ENCODE measurements around the gene CPVL.

The CPVL gene

DNA sequence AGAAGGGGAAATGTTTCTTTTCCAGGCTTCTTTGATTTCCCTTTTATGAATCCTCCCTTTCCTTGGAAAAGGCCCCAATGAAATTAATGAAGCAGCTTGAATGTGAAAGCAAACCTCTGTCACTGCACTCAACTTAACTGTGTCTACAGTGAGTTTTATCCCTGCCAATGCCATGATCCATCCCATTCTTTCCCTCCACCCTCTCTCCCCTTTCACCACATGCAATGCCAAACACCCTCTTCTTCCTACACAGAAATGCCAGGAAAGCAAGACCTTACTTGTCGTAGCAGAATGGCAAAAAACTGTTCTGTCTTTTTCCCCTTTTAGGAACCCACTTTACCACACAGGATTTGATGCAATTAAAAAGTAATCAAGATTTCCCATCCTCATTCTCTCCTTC lies 140.9 kb downstream of the CPVL start:
- no peak for DNase-seq (ENCODE audit: low read depth in 2 of 2)

DNA sequence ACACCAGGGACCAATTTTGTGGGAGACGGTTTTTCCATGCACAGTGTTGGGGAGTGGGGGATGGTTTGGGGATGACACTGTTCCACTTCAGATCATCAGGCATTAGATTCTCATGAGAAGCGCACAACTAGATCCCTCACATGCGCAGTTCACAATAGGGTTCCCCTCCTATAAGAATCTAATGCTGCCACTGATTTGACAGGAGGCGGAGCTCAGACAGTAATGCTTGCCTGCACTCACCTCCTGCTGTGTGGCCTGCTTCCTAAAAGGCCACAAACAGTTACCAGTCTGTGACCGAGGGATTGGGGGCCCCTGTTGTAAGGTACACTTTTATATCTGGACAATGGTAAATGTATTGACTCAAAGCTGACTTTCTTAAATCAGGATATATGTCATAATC lies 142.6 kb downstream of the CPVL start:
- no peak for DNase-seq (ENCODE audit: low read depth in 2 of 2)

DNA sequence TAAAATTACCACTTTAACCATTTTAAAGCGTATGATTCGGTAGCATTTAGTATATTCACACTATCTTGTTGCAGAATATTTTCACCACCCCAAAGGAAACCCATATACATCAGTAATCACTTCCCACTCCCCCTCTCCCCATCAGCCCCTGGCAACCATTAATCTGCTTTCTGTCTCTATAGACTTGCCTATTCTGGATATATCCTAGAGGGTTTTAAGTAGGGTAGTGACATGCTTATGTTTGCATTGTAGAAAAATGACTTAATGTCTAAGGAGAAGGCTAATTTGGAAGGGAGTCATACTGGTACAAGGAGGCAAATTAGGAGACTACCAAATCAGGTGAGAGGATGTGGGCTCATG lies 145.6 kb downstream of the CPVL start:
- no peak for DNase-seq (ENCODE audit: low read depth in 2 of 2)

DNA sequence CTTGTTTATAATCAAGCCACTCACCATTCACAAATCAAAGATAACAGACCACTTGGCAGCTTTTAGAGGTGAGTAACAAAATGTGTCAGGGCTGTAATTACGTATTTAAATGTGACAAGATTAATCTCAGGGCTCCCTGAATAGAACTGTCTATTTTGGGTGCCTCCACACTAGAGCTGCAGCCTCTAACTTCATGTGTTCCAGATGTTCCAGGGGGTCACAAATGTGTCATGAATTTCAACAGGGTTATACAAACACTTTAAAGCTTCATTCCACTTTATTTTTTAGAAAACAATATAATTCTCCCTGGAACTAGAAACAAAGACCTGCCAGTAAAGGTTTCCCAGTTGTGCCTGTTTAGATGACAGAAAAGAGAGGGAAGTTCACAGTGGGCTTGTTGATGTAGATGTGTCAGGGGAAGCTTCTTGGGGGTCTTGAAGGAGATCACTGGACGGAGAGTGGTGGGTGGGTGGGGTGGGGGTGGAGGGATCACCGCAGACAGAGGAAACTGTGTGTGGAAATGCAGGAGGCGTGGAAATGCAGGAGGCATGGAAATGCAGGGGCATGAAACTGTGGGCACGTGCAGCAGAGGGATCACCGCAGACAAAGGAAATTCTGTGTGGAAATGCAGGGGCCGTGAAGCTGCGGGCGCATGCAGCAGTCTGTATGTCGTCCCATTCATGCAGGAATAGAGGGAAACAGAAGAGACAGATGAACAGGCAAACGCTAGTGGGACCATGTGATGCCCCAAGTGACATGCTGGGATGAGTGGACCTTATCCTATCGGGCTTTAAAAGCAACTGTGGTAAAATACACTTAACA lies 146.2 kb downstream of the CPVL start:
- DNase-seq (ENCODE audit: low read depth in 2 of 2), result no peak

DNA sequence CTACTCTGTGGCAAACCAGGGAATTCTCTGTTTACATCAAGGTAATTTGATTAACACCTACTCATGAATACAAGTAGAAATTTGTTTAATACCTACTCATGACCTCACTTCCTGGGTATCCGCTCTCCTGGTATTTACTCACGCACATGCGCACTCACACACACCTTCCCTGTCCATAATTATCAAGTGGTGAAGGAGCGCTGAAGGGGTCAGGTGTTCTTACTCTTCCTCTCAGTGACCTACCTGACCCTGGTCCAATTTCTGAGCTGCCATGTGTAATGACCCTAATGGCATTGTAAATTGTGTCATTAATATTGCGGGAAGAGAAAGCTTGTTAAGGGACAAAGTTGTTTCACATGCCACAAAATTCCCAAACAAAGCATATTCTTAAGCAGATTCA lies 146.9 kb downstream of the CPVL start:
- DNase-seq (ENCODE audit: low read depth in 2 of 2), result no peak

DNA sequence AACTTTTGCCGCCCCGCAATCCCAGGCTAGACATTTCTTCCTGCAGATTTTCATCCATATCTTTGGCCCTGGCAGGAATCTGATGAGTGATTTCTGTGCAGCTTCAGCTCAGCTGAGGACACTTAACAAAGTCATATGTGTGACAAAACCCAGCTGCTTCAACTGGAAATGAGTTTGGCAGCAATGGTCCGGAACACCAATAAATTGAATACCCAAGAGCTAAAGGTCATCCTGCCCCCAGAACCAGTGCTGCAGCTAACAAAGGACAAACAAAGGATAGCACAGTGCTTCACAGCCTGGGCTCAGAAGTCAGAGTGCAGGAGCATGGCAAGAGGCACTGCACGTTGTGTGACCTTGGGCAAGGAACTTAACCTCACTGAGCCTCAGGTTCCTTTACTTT lies 148.2 kb downstream of the CPVL start:
- DNase-seq (ENCODE audit: low read depth in 2 of 2), result no peak

DNA sequence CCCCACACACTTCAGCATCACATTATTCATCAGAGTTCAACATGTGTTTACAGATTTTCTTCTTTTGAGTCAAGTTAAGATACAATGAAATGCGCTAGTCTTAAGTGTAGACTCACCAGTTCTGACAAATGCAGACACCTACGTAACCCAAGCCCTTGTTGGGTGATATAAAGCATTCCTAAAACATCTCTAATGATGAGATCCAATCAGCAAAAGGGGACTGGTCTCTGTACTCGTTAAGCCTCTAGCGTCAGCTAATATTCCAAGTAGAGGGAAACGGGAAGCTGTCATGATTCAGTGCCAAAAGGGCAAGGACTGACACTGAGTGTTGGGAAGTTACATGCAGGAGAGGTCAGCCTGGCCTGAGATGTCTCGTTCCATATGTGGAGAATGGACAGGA lies 149.5 kb downstream of the CPVL start:
- DNase-seq (ENCODE audit: low read depth in 2 of 2), result no peak

DNA sequence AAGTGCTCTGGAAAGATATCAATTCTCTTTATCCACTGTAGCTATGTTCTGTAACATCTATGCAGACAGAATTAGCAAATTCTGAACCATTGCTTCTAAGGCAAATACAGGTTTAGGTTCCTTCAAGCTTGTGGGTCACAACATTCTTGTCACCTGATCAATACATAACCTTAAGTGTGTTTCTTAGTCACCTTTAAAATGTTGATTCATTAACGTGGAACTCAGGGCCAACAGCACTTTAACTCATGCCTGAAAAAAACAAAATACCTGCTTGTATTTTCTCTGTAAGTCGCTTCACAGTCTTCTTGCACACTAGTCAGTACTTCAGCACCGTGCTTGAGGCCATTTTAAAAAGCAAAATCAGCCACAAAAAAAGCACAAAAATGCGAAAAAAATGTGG lies 153.0 kb downstream of the CPVL start:
- DNase-seq (ENCODE audit: low read depth in 2 of 2), result no peak

DNA sequence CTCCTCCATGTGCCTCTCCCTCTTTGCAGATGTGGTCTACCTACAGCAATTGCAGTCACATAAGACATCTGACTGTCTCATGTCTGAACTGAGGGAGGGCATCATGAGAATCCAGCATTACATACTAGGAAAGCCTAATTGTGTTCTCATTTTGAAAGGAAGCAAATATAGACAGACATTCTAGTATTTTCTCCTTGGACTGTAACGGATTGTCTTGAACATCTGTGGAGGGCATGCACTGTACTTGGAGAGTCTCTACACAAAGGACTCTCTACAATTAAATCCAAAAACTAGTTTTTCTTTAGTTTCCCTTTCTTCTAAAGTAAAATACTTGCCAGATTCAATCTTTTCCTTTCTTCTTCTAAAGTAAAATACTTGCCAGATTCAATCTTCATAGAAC lies 153.5 kb downstream of the CPVL start:
- DNase-seq (ENCODE audit: low read depth in 2 of 2), result no peak

DNA sequence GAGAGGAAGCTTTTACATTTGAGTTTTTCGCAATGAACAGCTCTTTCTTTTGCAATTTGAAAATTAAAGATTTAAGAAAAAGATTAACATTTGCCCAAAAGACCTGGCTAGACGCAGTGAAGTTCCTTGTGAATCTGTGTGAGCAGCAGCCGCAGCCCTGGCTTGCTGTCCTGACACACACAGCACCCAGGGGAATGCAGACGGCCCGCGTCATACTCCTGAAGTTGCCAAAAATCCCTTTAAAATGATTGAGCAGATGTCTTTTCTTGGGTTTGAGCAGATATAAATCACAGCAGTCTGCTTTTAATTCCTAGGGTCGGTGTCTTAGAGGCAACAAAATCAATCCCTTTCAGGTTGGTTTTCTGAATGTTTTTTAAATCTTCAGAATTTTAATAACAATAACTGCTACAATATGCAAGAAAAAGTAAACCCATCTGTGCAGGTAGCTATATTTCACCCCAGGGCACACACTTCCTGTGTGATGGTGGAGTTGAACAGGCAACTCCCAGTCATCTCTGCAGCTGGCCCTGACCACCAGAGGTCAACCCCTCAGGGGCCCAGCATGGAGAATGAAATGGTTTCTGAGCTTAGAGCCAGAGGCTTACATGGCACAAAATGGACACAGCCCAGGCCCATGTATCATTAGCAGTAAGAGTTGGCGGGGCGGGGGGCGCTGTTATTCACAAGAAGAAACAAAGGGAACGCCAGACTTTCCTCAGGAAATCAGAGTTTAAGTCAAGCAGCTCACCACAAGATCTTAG lies 156.0 kb downstream of the CPVL start:
- no peak for DNase-seq (ENCODE audit: low read depth in 2 of 2)

DNA sequence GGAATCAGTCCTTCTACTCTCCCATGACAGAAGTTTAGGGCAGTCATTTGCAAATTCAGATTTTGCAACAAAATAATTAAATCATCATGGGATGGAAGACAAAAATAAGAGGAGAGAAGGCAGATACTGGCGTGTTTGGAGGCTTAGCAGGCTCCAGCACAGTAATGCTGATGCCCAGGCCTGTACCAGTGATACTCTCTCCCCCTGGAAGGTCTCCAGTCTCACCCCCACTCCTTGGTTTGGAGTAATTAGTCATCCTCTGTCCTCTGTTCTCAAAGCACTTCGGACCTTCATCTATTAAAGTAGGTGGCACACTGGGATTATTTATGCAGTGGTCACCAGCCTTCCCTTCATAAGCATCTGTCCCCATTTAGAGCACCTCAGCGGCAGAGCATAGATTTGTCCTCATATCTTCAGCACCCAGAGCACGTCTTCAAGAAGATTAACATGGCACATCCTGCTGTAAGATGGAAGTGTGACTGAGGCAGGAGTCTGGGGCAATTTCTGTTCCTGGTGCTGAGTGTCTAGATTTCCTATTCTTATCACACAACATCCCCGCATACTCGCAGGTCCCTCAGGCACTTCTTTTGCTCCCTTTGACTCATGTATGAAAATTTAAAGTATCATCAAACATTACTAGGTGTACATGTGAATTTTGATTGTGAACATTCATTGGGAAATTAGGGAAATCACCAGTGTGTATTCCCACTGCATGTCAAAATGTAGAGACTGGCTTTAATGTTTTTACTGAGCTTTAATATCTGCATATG lies 156.9 kb downstream of the CPVL start:
- DNase-seq (ENCODE audit: low read depth in 2 of 2), result no peak

DNA sequence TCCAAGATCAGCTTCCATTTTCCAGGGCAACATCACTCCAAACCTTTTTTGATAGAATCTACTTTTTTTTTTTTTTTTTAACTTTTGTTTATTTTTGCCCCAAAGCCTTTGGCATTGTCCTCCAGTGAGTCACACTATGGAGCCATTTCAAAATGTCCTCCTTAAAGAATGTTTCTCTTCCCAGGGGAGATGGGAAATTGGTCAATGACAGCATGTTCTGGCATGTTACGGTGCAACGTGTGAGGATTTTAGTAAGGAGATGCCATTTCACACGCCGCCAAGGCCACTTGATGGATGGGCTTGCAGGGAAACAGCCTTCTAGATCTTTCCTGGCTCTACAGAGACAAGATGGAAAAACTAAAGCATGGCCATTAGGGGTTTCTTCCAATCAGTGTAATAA lies 157.5 kb downstream of the CPVL start:
- no peak for DNase-seq (ENCODE audit: low read depth in 2 of 2)

DNA sequence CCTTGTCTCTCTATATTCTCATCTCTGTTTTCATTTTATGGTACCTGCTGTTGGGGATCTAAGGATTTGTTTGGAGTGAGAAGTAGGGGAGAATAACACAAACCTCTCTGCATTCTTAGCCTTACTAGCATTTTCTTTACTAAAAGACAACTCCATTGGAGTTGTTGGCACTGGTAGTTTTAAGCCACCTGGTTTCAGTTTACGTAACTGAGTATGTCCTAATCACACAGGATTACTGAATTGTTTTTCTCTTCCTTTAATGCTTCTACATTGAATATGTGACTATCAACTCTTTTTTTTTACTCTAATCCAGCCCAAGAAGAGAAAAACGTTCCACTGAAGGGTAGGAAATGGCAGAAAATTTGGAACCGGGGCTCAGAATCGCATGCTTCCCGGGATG lies 158.2 kb downstream of the CPVL start:
- DNase-seq (ENCODE audit: low read depth in 2 of 2), result no peak

DNA sequence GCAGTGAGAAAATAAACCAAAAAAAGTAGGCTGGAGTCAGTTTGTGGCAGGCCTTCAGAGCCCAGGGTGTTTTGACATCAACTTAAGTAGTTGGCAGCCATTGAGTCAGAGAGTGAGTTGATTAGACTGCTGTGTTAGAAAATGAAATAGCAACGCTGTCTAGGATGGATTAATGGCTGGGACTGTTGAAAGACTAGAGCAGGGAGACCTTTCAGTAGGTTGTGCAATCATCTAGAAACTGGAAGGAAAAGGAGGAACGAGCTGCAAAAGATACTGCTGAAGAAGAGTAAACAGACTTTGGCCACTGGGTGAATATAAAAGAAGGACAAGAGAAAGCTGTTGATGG lies 159.6 kb downstream of the CPVL start:
- DNase-seq (ENCODE audit: low read depth in 2 of 2), result no peak

DNA sequence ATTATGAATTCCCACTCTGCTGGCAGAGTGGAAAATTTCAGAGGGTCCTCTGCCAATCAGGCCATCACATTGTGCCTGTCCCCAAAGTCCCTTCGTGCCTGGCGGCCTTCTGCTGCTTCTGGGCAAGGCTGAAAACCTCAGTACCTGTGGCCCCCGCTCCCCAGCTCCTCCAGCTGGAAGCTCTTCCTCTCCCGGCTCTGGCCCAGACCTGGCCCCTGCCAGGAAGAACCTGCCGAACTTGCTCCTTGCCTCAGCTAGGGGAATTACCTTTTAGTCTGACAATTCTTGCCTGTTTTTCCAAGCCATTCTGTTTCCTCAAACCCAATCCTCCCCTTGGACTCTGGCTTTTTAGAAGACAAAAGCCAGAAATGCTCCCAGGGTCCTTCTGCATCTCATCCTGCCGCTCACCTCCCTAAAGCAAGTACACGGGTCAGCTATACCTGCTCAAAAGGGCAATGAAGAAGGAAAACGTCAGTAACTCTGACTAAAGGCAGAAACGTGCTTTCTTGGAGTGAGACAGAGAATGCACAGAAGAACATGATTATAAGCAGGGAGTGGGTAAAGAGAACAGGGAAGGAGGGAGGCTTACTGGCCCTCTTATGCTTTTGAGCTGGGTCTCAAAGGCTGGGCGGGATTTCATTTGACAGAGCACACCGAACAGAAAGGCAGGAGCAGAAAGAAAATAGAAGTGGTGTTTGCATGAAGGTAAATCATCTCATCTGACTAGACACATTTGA lies 160.1 kb downstream of the CPVL start:
- DNase-seq (ENCODE audit: low read depth in 2 of 2), result no peak

DNA sequence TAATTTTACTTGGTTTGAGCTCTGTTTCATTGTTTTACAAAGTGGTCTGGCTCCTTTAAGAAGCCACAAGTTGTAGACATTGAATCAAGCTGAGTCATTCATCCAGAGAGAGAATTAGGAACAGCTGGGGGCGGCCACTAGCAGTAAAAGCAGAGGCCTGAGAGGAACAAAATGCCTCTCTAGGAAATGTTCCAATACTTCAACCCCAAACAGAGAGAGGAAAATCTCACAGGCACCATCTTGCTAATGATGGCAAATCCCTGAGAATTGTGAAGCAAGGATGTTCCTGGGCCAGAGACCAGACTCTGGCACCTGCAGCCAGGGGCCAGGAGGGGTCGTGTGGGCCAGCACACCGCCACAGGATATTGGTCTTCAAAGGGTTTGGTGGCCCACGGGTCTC lies 161.7 kb downstream of the CPVL start:
- DNase-seq (ENCODE audit: low read depth in 2 of 2), result no peak

DNA sequence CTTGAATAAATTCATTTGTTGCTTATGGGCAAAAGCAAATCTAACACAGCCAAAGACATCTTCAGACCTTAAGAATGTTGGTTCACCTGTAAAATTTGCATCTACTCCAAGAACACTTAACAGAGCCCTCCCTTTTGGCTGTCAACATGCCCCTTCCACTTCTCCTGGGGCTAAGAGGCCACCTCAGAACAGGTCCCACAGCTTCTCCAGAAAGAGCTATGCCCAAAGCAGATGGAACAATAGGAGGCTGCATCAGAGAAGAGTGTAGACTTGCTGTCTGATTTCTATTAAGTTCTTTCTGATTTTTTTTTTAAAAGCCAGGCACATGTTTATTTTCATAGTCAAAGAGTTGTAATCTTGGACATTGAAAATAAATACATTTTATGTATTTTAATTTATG lies 162.1 kb downstream of the CPVL start:
- DNase-seq (ENCODE audit: low read depth in 2 of 2), result no peak

DNA sequence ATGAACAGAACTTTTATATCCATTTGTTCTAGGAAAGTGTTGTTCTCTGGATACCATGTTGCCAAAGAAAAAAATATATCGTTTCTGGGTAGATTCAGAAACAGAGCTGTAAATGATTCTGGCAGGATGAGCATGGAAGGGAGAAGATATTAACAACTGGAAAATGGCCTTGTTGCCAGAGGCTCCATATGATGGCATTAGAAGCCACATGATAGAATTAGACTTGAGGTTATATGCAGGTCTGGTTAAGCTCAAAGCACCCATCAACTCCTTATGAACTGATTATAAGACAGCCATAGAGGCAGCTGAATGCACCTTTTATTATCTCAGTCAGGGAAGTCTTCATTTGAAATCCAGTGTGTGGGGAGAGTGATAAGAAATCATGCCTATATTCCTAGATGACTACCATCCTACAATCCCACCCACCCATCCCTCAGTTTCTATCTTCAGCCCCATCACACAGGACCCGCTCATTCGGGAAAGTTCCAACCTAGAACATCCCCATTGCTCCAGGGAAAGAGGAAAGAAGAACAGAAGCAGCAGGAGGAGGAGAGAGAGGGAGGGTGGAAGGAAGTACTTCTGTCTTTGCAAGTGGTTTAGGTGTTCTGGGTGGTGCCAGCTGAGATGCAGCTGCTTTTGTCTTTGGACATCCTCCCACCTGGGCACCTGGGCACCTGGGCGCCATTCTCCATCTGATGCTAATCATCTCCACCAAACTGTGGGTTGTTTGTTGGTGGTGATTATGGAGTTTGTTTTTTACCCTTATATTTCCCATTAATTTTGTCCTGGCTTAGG lies 162.7 kb downstream of the CPVL start:
- no peak for DNase-seq (ENCODE audit: low read depth in 2 of 2)

DNA sequence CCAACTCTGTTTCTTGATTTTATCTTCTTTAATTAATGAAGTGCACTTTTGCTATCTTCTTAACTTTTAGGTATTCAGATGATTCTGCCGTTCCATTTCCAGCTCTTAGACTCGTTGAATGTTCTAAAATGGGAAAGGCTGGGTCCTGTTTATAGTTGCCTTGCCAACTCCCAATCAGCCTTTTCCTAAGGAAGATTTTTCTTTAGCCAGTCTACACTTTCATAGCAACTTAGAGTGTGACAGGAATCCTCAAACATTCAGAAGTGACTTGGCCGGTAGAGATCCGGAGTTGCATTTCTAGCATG lies 165.2 kb downstream of the CPVL start:
- DNase-seq (ENCODE audit: low read depth in 2 of 2), result no peak

DNA sequence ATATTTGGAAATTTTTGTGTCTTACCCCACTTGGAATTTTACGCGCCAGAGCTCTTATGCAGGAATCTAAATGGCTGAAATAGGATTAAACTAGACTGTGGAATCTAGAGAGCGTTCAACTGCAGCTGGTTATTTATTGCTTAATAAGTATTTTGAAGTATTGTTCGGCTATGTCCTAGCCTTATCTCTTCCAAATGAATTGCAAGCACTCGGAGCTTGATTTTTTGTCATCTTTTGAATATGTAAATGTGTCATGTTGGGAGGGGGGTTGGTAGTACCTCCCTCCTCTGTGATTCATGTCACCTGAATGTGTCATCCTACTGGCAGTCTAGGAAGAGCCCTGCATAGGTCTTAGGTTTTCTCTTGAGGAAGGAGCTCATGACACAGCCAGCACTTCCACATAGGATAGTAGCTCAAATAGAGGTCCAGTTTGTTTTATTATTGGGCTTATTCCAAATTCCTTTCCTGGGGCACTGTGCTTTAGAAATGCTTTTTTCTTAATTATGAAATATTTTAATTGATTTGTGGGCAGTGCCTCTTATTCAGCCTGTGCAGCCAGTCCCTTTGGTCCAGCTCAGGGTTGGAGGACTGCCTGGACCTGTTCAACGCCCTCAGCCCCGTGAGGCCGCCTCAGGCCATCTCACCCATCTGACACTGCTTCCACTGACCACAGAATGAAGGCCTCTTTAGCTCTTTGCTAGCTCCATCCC lies 165.7 kb downstream of the CPVL start:
- no peak for DNase-seq (ENCODE audit: low read depth in 2 of 2)

DNA sequence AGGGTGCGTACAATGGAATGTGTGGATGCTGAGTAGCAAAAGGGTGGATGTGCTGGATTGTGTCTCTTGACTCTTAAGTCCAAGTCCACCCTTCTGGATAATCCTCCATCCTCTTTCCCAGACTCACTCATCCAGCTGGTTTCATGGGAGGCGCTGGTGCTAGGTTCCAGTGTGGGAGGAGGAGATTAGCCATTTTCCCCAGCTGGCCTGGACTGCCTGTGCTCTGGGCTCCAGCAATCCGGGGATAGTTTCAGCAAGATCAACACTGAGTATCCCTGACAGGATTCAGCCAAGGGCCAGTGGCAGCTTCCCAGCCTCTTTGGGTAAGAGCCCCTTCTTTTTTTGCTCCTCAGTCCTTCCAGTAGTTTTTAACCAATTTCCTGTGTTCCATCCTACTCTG lies 166.6 kb downstream of the CPVL start:
- DNase-seq (ENCODE audit: low read depth in 2 of 2), result no peak
